IPS DF 4.7 (cell line): Measurements from ENCODE around the gene MGAT2.
"Not testable (repeated sequence)": the region's sequence is repeated elsewhere in the genome, so short reads cannot be mapped to it uniquely, and the experiment has no call there.

Experiments
- DNase-seq: peaks from one replicate; pipeline ENCODE4 v3.0.0-alpha.2; 2013; ENCODE audit warnings: low spot score; ENCODE audit errors: extremely low read depth

Gene MGAT2

DNA sequence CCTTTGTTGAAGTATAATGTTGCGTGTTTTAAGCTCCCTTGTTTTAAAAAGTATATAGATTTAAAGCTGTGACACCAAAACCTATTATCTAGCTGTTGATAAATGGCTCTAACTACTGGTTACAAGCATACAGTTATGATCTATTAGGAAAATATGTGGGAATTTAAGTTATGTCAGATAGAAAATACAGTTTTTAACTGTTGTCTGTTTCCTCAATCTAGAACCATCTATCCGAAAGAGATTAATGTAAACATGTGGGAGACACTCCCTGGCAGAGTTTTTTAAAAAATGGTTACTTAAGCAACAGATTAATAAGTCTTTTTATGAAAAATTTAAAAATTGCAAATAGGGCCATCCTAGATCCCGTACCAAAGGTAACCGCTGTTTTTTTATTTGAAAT lies 8.3 kb upstream of the MGAT2 start:
- no peak for DNase-seq

DNA sequence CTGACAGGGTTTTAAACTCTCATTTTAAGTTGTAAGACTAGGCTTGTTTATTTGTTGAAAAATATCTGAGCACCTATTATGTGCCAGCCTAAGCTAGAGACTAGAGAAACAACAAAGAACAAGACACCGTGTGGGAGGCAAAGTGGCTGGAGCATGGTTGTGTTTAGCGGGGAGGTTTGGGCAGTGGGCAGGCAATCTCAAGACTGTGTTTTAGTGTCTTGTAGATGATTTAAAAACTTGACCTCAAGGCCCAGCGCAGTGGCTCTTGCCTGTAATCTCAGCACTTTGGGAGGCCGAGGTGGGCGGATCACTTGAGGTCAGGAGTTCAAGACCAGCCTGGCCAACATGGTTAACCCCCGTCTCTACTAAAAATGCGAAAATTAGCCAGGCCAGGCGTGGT lies 7.9 kb upstream of the MGAT2 start:
- no peak for DNase-seq

DNA sequence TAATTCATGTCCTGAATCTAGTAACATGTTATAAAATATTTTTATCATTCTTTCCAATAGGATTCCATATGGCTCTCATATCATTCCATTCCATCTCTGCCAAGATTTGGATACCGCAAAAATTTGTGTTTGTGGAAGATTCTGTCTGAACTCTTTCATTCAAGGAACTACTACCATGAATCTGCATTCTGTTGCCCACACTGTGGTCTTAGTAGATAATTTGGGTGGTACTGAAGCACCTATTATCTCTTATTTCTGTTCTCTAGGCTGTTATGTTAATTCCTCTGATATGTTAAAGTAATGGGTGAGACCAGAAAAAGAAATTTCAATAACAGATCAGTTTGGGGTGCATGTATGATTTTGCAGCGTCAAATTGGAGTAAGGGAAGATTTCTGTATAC lies 6.4 kb upstream of the MGAT2 start:
- DNase-seq, result no peak

DNA sequence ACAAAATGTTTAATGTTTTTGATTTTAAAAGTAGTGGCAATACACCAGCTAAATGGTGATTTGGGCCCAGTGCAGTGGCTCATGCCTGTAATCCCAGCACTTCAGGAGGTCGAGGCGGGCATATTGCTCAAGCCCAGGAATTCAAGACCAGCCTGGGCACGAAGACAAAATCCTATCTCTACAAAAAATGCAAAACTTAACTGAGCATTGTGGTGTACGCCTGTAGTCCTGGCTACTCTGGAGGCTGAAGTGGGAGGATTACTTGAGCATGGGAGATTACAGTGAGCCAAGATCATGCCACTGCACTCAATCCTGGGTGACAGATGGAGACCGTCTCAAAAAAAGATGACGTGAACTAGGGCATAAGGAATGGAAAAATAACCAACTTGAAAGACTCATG lies 4.8 kb upstream of the MGAT2 start:
- DNase-seq, result no peak

DNA sequence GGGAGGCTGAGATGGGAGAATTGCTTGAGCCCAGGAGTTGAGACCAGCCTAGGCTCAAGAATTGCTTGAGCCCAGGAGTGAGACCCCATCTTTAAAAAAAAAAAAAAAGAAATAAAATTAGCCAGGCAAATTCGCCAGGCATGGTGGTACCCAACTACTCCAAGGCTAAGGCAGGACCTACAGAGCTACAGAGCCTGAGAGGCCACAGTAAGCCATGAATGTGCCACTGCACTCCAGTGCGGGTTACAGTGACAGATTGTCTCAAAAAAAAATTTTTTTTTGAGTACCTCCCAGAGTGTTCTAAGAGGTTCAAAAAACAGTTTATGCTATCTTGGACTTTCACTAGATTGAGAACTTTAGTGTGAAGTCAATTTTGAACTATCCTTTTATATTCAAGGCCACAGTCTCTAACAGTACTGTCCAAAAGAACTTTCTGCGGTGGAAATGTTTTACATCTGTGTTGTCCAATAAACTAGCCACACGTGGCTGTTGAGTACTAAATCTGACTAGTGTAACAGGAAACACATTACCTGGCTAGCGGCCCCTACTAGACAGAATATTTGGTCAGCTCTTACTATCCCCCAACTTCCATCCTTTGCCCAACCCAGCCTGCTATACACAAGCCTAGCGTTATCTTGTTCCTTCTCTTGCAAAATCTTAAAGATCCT lies 2.6 kb upstream of the MGAT2 start:
- DNase-seq, result no peak

DNA sequence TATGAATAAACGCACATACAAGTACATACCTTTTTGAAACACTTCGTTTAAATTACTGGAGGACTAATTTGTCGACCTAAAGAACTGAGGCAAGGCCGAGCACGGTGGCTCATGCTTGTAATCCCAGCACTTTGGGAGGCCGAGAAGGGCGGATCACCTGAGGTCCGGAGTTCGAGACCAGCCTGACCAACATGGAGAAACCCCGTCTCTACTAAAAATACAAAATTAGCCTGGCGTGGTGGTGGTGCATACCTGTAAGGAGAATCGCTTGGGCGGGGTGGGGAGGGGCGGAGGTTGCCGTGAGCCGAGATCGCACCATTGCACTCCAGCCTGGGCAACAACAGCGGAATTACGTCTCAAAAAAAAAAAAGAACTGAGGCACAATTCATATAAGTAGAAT lies 1.3 kb upstream of the MGAT2 start:
- not testable (repeated sequence) for DNase-seq

DNA sequence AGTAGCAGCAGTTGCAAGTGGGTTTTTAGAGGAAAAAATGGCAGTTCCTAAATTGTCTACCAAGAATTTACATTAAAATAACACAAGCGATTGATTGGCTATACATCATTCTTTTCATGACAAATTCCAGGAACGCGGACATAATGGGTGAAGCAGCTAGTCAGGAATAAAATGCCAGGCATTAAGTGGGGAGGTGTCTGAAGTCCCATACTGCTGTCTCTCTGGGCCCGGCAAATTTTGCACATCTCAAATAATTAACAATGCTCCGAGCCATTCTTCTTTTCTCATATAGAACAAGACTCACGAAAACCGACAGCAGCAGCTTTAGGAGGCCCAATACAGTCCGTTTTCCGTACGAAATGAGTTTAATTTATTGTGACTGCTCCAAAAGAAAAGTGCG lies 869 bp upstream of the MGAT2 start:
- DNase-seq, result no peak

DNA sequence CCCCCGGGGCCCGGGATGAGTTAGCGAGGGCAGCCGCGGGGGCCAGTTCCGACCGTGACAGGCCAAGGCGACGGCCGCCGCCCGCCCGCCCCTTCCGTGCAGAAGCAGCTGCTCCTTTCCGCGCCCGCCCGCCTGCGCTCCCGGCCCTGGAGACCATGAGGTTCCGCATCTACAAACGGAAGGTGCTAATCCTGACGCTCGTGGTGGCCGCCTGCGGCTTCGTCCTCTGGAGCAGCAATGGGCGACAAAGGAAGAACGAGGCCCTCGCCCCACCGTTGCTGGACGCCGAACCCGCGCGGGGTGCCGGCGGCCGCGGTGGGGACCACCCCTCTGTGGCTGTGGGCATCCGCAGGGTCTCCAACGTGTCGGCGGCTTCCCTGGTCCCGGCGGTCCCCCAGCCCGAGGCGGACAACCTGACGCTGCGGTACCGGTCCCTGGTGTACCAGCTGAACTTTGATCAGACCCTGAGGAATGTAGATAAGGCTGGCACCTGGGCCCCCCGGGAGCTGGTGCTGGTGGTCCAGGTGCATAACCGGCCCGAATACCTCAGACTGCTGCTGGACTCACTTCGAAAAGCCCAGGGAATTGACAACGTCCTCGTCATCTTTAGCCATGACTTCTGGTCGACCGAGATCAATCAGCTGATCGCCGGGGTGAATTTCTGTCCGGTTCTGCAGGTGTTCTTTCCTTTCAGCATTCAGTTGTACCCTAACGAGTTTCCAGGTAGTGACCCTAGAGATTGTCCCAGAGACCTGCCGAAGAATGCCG lies 699 bp downstream of the MGAT2 start:
- no peak for DNase-seq

DNA sequence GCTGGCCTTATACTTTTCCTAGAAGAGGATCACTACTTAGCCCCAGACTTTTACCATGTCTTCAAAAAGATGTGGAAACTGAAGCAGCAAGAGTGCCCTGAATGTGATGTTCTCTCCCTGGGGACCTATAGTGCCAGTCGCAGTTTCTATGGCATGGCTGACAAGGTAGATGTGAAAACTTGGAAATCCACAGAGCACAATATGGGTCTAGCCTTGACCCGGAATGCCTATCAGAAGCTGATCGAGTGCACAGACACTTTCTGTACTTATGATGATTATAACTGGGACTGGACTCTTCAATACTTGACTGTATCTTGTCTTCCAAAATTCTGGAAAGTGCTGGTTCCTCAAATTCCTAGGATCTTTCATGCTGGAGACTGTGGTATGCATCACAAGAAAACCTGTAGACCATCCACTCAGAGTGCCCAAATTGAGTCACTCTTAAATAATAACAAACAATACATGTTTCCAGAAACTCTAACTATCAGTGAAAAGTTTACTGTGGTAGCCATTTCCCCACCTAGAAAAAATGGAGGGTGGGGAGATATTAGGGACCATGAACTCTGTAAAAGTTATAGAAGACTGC lies 1.5 kb downstream of the MGAT2 start:
- no peak for DNase-seq

DNA sequence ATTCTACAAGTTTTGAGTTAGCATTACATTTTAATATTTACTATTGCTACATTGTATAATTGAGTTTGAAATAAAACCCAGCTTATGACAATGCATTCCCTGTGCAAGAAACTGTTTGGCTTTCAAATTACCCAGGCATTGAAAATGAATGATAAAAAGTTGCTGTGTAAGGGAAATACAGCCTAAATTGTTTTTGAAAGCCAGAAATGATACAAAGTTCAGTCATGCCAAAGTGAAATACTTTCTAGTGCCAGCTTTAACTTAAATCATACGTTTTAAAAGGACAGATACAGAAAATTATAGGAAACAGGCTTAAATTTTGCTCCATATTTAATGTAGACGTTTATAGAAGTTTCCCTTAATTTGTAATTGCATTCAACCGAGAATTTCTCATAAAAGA lies 2.8 kb downstream of the MGAT2 start:
- DNase-seq, result no peak

DNA sequence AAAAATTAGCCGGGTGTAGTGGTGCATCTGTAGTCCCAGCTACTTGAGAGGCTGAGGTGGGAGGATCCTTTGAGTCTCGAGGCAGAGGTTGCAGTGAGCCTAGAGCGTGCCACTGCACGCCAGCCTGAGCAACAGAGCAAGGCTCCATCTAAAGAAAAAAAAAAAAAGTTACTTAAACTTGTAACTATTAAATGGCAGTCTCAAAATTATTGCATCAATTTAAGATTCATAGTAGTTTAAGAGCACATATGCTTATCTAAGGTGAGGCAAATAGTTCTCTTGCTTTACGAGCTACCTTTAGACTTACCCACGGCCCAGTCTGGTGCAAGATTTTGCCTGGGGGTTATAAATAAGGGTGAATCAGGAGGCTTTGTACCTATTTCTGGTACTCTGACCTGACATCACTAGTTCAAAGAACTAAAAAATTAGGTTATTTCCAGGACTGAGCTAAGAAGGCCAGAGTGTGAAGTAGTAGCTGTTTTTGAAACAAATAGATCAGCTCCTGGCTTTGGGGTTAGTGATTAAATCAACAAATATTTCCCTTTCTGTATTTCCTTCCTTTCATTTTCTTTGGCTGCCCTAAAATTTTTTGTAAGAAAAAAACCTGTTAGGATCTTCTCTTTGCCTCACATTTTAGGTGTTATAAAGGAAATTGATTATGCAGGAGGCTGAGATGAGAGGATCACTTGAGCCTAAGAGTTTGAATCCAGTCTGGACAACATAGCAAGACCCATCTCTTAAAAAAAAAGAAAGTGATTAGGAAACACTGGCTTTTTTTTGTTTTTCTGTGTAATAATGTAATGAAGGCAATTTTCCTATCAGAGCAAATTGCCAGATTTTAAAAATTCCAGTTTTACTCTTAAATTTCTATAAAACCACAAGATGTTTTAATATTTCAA lies 3.6 kb downstream of the MGAT2 start:
- DNase-seq, result no peak

DNA sequence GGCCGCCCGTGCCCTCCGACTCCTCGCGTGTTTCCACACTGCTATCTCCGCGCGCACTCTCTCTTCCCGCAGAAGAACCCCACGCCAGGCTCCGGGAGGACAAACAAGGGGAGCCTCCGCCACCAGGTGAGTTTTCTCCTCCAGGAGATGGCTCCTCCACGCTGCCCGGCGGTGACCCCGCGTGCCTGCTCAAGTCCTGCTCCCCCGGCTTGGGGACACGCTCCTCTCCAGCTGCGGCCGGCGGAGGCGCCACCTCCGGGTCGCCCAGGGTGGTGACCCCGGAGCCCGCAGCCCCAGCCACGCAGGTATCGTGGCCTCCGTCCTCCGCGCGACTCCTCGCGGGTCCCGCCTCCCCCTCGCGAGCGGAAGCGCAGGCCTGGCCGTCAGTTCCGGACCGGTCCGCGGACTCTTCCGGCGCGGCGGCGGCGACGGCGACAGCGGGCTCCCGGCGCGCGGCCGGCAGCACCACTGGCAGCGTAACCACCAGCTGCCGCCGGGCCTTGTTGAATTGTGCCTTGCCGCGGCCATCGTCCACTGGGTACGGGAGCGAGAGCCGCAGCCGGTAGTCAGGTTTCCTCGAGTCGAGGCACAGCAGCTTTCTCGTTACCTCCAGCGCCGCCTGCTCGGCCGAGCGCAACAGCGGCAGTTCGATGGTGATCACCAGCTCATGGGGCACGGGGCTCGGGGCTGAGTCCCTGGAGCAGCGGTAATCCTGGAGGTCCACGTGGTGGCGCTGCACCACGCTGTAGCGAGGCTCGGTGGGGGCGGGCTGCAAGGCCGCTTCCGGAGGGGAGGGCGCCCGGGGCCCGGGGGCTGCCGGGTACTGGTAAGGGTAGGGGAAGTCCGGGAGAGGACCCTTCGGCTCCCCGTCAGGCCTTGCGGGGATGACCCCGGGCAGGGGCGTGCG lies 13.3 kb downstream of the MGAT2 start:
- DNase-seq, result no peak

DNA sequence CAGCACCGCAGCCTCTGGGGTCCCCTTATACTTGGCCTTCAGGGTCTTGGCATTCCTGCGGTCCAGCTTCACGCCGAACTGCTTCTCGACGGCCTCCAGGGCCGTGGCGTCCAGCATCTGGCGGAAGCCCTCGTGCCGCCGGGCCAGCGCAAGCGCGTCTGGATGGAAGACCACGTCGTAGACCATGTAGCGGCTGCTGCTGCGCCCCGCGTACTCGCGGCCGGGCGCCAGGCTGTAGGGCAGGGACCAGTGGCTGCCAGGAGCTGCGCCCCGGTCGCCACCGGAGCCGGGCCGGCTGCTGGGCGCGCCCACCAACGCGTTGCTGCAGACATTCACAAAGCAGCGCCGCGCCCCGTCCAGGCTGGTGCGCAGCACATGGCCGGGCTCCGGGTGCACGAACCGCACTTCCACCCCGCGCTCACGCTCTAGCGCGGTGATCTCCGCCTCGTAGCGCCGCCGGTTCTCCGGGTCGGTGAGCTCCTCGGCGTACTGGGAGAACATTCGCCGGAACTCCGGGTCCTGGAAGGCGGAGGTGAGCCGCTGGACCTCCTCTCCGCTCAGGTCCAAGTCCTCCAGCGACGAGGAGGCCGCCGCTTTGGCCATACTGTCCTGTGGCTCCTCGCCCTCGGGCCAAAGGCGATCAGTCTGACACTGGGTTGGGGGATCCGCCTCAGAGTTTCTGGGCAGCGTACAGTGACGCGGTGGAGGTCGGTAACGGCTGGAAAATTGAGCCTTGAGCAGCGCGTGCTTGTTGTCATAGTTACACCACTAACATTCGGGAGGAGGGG lies 14.1 kb downstream of the MGAT2 start, which contains the start of gene DNAAF2:
TSS of gene DNAAF2 (minus strand) at position 698 of the 788 bp plus-strand sequence. CDS start at position 603, 95 bp downstream.
- DNase-seq, result no peak

DNA sequence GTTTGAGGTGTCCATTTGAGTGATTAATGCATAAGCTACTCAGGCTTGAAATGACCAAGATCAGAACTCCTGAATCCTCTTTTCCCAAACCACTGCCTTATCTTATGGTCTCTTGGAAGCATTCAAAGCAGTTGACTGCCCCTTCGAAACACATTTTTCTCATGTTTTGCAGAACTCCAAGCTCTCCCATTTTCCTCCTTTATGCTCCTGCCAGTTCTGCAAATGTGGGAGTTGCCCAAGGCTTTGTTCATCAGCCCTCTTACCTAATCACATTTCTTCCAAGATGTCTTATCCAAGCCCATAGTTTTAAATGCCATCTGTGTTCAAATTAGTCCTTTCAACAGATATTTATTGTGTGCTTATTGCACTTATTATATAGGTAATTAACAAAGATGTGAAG lies 16.3 kb downstream of the MGAT2 start:
- no peak for DNase-seq

DNA sequence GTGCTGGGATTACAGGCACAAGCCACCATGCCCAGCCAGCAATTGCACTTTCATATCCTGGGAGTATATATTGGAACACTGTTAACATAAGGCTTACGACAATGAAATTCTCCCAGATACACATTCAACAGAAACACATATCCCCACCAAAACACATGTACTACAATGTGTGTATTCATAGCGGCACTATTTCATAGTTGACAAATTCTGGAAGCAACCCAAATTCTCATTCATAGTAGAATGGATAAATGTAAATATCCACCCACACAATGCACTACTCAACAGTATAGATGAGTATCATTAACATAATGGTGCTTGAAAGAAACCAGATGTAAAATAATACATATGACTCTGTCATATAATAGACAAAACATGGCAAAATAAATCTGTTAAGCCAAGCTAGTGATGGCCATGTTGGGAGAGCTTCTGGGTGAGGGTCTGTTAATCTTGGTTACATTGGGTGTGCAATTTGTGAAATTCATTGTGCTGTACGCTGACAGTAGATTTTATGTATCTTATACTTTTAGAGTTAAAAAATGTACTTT lies 17.0 kb downstream of the MGAT2 start:
- DNase-seq, result no peak

DNA sequence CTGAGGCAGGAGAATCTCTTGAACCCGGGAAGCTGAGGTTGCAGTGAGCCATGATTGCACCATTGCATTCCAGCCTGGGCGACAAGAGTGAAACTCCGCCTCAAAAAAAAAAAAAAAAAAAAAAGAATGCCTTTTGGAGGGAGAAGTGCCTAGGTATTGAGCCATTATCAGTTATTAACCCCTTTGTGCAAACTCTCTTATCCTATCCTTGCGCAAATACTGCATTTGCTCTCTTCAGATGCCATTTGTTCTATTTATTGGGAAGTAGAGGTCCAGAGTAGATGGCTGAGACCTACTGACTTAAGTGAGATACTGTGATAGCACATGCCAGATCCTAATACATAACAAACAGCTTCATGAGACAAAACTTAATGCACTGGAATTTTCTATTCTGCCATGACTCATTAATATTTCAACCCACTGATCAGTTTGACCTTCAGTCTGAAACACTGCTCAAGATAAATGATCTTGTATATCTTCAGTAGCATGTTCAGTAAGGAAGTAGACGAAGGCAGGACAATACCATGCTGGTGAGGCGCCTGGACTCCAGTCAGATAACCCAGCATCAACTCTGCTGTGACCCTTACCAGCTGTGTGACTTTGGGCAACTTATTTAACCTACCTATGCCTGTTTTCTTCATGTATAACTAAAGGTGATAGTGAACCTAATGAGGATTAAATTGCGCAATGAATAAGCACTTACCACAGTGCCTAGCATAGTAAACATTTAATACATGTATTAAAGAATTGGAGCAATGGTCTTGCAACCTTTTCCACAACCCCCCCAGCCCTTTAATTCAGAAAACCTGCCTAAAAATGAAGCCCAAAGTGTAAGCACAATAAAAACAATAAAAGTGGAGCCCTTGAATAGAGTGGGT lies 20.2 kb downstream of the MGAT2 start:
- no peak for DNase-seq

DNA sequence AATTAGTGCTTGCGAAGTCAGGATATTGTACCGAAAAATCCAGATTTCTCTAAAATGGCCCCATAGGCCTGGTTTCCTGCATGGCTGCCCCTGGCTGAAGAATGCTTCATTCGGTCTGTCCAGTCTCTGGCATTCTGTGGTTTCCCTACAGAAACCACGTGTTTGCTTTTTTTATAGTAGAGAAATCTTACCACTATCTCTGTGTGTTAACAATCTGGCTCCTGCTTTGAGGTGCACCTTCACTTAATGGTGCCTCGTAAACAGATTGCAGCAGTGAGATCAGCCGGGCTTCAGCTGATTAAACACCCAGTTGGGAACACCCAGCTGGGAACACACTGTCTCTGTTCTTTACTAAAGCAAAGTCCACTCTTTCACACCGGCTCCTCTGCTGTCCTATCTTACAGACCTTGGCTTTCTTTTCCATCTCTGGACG lies 21.1 kb downstream of the MGAT2 start:
- no peak for DNase-seq

DNA sequence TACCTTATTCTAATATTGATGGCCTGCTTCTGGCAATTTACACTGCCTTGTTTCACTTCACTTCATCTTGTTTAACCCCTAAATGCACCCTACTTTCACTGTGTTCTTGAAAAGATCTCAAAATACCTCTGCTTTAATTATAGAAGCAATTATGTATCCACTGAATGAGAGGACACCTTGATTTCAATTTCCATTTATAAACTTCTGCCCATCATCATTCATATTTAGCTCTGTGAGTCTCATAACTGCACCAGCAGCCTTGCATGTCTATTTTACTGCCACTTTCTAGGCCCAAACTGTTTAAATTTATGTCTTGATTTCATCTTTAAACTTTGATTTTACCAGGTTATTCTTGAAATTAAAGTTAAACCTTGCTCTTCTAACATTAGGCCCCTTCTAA lies 21.6 kb downstream of the MGAT2 start:
- no peak for DNase-seq

DNA sequence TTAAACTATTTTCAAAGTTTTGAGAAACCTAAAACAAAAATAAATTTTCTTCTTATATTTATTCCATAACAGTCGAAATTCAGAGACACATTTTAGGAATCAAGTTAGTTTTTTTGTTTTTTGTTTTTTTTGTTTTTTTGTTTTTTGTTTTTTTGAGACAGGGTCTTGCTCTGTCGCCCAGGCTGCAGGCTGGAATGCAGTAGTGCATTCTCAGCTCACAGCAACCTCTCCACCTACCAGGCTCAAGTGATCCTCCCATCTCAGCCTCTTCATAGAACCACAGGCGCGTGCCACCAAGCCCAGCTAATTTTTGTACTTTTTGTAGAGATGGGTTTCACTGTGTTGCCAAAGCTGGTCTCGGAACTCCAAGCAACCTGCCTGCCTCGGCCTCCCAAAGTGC lies 32.9 kb downstream of the MGAT2 start:
- no peak for DNase-seq
